ENCODE measurements around the gene POLA2. TPM values are rescaled to one million over a fixed set of nuclear protein-coding genes. Genes with fewer than 3 reads are reported as not detected.

The POLA2 gene
- total RNA-seq, 1 experiment from 2014 or later = 35.6 TPM

GRCh38 chr11:65304110-65304509 lies 42.3 kb downstream of the POLA2 start (continued):
- TF ChIP-seq FOXK1 (CRISPR knock-in tag; IDR thresholded peaks at IDR 0.05) = no peak

- TF ChIP-seq NR3C1 (CRISPR knock-in tag; conservative IDR thresholded peaks at IDR 0.05; ENCODE audit: low read depth) (no peak), USF2 (CRISPR knock-in tag; IDR thresholded peaks at IDR 0.05) (no peak), E2F4 (CRISPR knock-in tag; IDR thresholded peaks at IDR 0.05; ENCODE audit: borderline replicate concordance, low read depth) (no peak), ATF3 (CRISPR knock-in tag; conservative IDR thresholded peaks at IDR 0.05) (no peak), TP53 (CRISPR knock-in tag; IDR thresholded peaks at IDR 0.05) (no peak), ZBTB43 (CRISPR knock-in tag; IDR thresholded peaks at IDR 0.05) (no peak), USF1 (CRISPR knock-in tag; IDR thresholded peaks at IDR 0.05) (no peak), ATF1 (CRISPR knock-in tag; IDR thresholded peaks at IDR 0.05) (no peak), E2F5 (CRISPR knock-in tag; IDR thresholded peaks at IDR 0.05) (no peak), NFATC4 (CRISPR knock-in tag; IDR thresholded peaks at IDR 0.05) (no peak), ERG (CRISPR knock-in tag; IDR thresholded peaks at IDR 0.05) (no peak), ZMAT4 (CRISPR knock-in tag; IDR thresholded peaks at IDR 0.05) (no peak)
- DNase-seq (ENCODE audit: low spot score) = no peak
- ChIA-PET POLR2A (no interaction called here), CTCF (interaction anchor here (3.4 kb wide), 1 partner anchor 10 kb away, joined by 23 read pairs; the partner anchor contains the start of gene CDC42EP2)
- peaks cover 21% of the 10 kb centered on the region for H3K27me3 Mint-ChIP-seq (ENCODE audit: low read depth)
- peaks cover 12% of the 10 kb centered on the region for H3K36me3 Mint-ChIP-seq
- H3K9me3 Mint-ChIP-seq = no peaks in the 10 kb centered on the region
- no peak overlapping the region for H3K27ac Mint-ChIP-seq
- no peak overlapping the region for H3K4me3 Mint-ChIP-seq
- H3K4me1 Mint-ChIP-seq = peaks cover 13% of the 10 kb centered on the region
- ATAC-seq = no peak
These were observed 42.9 kb downstream of the POLA2 start for GRCh38 chr11:65304613-65305012.

- no peak overlapping the region for H3K4me3 Mint-ChIP-seq
- no peak overlapping the region for H3K27ac Mint-ChIP-seq
- peaks cover 21% of the 10 kb centered on the region for H3K27me3 Mint-ChIP-seq (ENCODE audit: low read depth)
- ATAC-seq (no peak), DNase-seq (ENCODE audit: low spot score) (no peak)
- H3K36me3 Mint-ChIP-seq = peaks cover 12% of the 10 kb centered on the region
- H3K4me1 Mint-ChIP-seq = peaks cover 14% of the 10 kb centered on the region
- H3K9me3 Mint-ChIP-seq = no peaks in the 10 kb centered on the region
- POLR2A ChIA-PET = no interaction called here
- CTCF ChIA-PET = interaction anchor here (0.6 to 2.2 kb wide), 3 partner anchors 8 to 31 kb away, joined by 3 to 8 read pairs (median 4); no protein-coding TSS in a partner anchor
- TF ChIP-seq ZNF512 (CRISPR knock-in tag; IDR thresholded peaks at IDR 0.05; ENCODE audit: borderline replicate concordance) = no peak
- no peak for TF ChIP-seq SMAD3 (CRISPR knock-in tag; IDR thresholded peaks at IDR 0.05; ENCODE audit: borderline replicate concordance)
- no peak for TF ChIP-seq AFF4 (CRISPR knock-in tag; IDR thresholded peaks at IDR 0.05; ENCODE audit: borderline replicate concordance)
- TF ChIP-seq TP53 (CRISPR knock-in tag; IDR thresholded peaks at IDR 0.05) = no peak
- TF ChIP-seq JAZF1 (CRISPR knock-in tag; IDR thresholded peaks at IDR 0.05) = no peak
These were observed 43.9 kb downstream of the POLA2 start for GRCh38 chr11:65305501-65306268.
